SW480 (cell line): ENCODE data around the gene PRL.

Experiments
- DNase-seq: peaks from one replicate; pipeline ENCODE4 v3.0.0-alpha.2; 2016; ENCODE audit warnings: low spot score

PRL gene

GRCh38 chr6:22296936-22297335 is at the start of gene PRL:
TSS of gene PRL (minus strand) at chr6:22297036. CDS start at chr6:22296982, 54 bp downstream.
- DNase-seq, result no peak

GRCh38 chr6:22343864-22344263 is 47.0 kb upstream of the PRL start:
- no peak for DNase-seq

GRCh38 chr6:22334778-22335177 is 37.9 kb upstream of the PRL start:
- DNase-seq, result no peak

- DNase-seq, result no peak
Measured at GRCh38 chr6:22333802-22334201, 37.0 kb upstream of the PRL start.

- DNase-seq, result no peak
Measured at GRCh38 chr6:22332711-22333110, 35.9 kb upstream of the PRL start.

- no peak for DNase-seq
Measured at GRCh38 chr6:22332216-22332615, 35.4 kb upstream of the PRL start.

- DNase-seq, result no peak
Measured at GRCh38 chr6:22330941-22331340, 34.1 kb upstream of the PRL start.

- no peak for DNase-seq
Measured at GRCh38 chr6:22328474-22328873, 31.6 kb upstream of the PRL start.

- no peak for DNase-seq
Measured at GRCh38 chr6:22327881-22328280, 31.0 kb upstream of the PRL start.

- DNase-seq, result no peak
Measured at GRCh38 chr6:22326500-22326899, 29.7 kb upstream of the PRL start.

- no peak for DNase-seq
Measured at GRCh38 chr6:22325481-22325880, 28.6 kb upstream of the PRL start.

- DNase-seq, result no peak
Measured at GRCh38 chr6:22323848-22324247, 27.0 kb upstream of the PRL start.

GRCh38 chr6:22322103-22323030 is 25.5 kb upstream of the PRL start:
- no peak for DNase-seq

- DNase-seq, result peak; percentile 87
Measured at GRCh38 chr6:22320750-22321149, 23.9 kb upstream of the PRL start.

GRCh38 chr6:22318404-22318803 is 21.6 kb upstream of the PRL start:
- no peak for DNase-seq

GRCh38 chr6:22313796-22314195 is 17.0 kb upstream of the PRL start:
- DNase-seq, result no peak

- no peak for DNase-seq
Measured at GRCh38 chr6:22308939-22309338, 12.1 kb upstream of the PRL start.

GRCh38 chr6:22306741-22307466 is 10.1 kb upstream of the PRL start:
- DNase-seq, result peak; percentile 18

GRCh38 chr6:22302838-22303237 is 6.0 kb upstream of the PRL start:
- DNase-seq, result no peak

- DNase-seq, result no peak
Measured at GRCh38 chr6:22300273-22300998, 3.6 kb upstream of the PRL start.

GRCh38 chr6:22298475-22298890 is 1.6 kb upstream of the PRL start:
- DNase-seq, result no peak

GRCh38 chr6:22296067-22296466 is 769 bp downstream of the PRL start:
- DNase-seq, result no peak

- no peak for DNase-seq
Measured at GRCh38 chr6:22295145-22295544, 1.7 kb downstream of the PRL start.
